ENCODE results near the gene COL28A1. TPM values are rescaled to one million over a fixed set of nuclear protein-coding genes. Genes with fewer than 3 reads are reported as not detected.

The COL28A1 gene
- total and polyA plus RNA-seq, 2 of the 13 experiments (the other 11 are each of a cell fraction or from before 2014, with no cell fraction given): 0.07 to 0.15 TPM

- no TSS peak for BruUV-seq (replicated peaks)
- no peaks in the 10 kb centered on the region for H3K36me3 ChIP-seq (replicated peaks in 1 of 2; ENCODE audit: control insufficient read depth in 1 of 2, insufficient read depth in 2 of 2, low read length in 2 of 2)
- CTCF ChIA-PET (ENCODE audit: low intra/inter-chr PET ratio, low total read pairs): no interaction called here
- POLR2A ChIA-PET: no interaction called here
- no peak for TF ChIP-seq NFE2 (CRISPR knock-in tag; IDR thresholded peaks at IDR 0.05)
- TF ChIP-seq TEAD2 (CRISPR knock-in tag; IDR thresholded peaks at IDR 0.05): no peak
- no peak for TF ChIP-seq CEBPG (CRISPR knock-in tag; IDR thresholded peaks at IDR 0.05)
- TF ChIP-seq U2AF1 (optimal IDR thresholded peaks at IDR 0.05; ENCODE audit: low read depth, low read length): no peak
- TF ChIP-seq KDM1A (CRISPR knock-in tag; IDR thresholded peaks at IDR 0.05): no peak
- TF ChIP-seq ZNF512B (CRISPR knock-in tag; IDR thresholded peaks at IDR 0.05; ENCODE audit: borderline replicate concordance): no peak
- TF ChIP-seq DMTF1 (CRISPR knock-in tag; IDR thresholded peaks at IDR 0.05): no peak
- no peak for TF ChIP-seq ZNF740 (CRISPR knock-in tag; IDR thresholded peaks at IDR 0.05)
- TF ChIP-seq, protein P1, sequence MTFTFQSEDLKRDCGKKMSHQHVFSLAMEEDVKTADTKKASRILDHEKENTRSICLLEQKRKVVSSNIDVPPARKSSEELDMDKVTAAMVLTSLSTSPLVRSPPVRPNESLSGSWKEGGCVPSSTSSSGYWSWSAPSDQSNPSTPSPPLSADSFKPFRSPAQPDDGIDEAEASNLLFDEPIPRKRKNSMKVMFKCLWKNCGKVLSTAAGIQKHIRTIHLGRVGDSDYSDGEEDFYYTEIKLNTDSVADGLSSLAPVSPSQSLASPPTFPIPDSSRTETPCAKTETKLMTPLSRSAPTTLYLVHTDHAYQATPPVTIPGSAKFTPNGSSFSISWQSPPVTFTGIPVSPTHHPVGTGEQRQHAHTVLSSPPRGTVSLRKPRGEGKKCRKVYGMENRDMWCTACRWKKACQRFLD (CRISPR knock-in tag; IDR thresholded peaks at IDR 0.05; ENCODE audit: borderline replicate concordance): no peak
- TF ChIP-seq MAFG (CRISPR knock-in tag; IDR thresholded peaks at IDR 0.05): no peak
- TF ChIP-seq ZBTB1 (CRISPR knock-in tag; IDR thresholded peaks at IDR 0.05; ENCODE audit: borderline replicate concordance): no peak
- H3K27ac ChIP-seq (ENCODE audit: extremely low read length, insufficient read depth, low read length): no peak overlapping the region
- in situ Hi-C loops (cut with HindIII; ENCODE audit: extremely low pct_ligation_motif_present, low pct_unique_long_range_greater_than_20kb) (no loop called here), intact Hi-C loops (cut with micrococcal nuclease; ENCODE audit: unreplicated experiment) (no loop called here)
- 62% methylated on average over 3 of the region's 3 CpGs for WGBS (ENCODE audit: low lambda C conversion rate)
- DNase-seq (ENCODE audit: low spot score) (no peak), FAIRE-seq (no peak), ATAC-seq (no peak)
- no peaks in the 10 kb centered on the region for H4K20me1 ChIP-seq (ENCODE audit: insufficient read depth, low read length)
- no peak overlapping the region for H2AFZ ChIP-seq (ENCODE audit: low read length)
- H3K4me3 ChIP-seq (replicated peaks in 1 of 3; ENCODE audit: insufficient read depth in 1 of 3, low read depth in 2 of 3, low read length in 3 of 3): no peak overlapping the region
- no peak overlapping the region for H3K4me2 ChIP-seq (ENCODE audit: low read depth, low read length)
- peaks cover 18% of the 10 kb centered on the region for H3K9me3 ChIP-seq (ENCODE audit: low read length)
- H3K27me3 ChIP-seq (ENCODE audit: control insufficient read depth in 1 of 2, insufficient read depth in 2 of 2, low read length in 2 of 2): no peaks in the 10 kb centered on the region
- no peaks in the 10 kb centered on the region for H3K4me1 ChIP-seq (ENCODE audit: insufficient read depth, low read length)
- H3K79me2 ChIP-seq (ENCODE audit: insufficient read depth, low read length): no peaks in the 10 kb centered on the region
- no peak overlapping the region for H3K9ac ChIP-seq (ENCODE audit: insufficient read depth, low read depth, low read length)
Observed at GRCh38 chr7:7452119-7452518, 83.6 kb downstream of the COL28A1 start.

Data from HepG2 (cell line).